HFF-Myc (cell line): Measurements from ENCODE around the gene ASIP.

Experiments used
- DNase-seq: peaks from one replicate; pipeline ENCODE4 v3.0.0-alpha.2; 2011; ENCODE audit warnings: low read depth; ENCODE audit errors: extremely low read depth
- H3K4me3 ChIP-seq: replicated peaks from 2 replicates; pipeline ENCODE4 v1.5.1; 2011; ENCODE audit warnings: low read depth, mild to moderate bottlenecking, control low read depth, low read length
- CTCF ChIP-seq: IDR thresholded peaks from 2 replicates; pipeline ENCODE4 v1.5.1; 2012; ENCODE audit warnings: mild to moderate bottlenecking, low read depth, low read length, control low read depth; ENCODE audit errors: missing control alignments

ASIP gene

GRCh38 chr20:34301587-34302311 is 60.5 kb downstream of the ASIP start:
- TF ChIP-seq CTCF = no peak
- H3K4me3 ChIP-seq = peak overlapping the region; percentile 90
- no peak for DNase-seq

- peak overlapping the region; percentile 90 for H3K4me3 ChIP-seq
- DNase-seq = no peak
- TF ChIP-seq CTCF = no peak
Observed at GRCh38 chr20:34302312-34302722, 61.1 kb downstream of the ASIP start.

GRCh38 chr20:34302723-34303533 is 61.7 kb downstream of the ASIP start, which contains the start of gene AHCY:
Gene AHCY, minus strand, starts transcription at chr20:34303355. Its CDS starts 85 bp downstream, at chr20:34303270.
- peak; percentile 93 for DNase-seq
- H3K4me3 ChIP-seq = peak within 1 kb of the TSS; percentile 90
- no peak for TF ChIP-seq CTCF

GRCh38 chr20:34305333-34306230 is 64.4 kb downstream of the ASIP start:
- no peak for DNase-seq
- no peak overlapping the region for H3K4me3 ChIP-seq
- no peak for TF ChIP-seq CTCF

- no peak for DNase-seq
- no peak overlapping the region for H3K4me3 ChIP-seq
- no peak for TF ChIP-seq CTCF
Observed at GRCh38 chr20:34309691-34310090, 68.5 kb downstream of the ASIP start.

GRCh38 chr20:34310481-34311117 is 69.4 kb downstream of the ASIP start:
- no peak for DNase-seq
- no peak overlapping the region for H3K4me3 ChIP-seq
- no peak for TF ChIP-seq CTCF
